ENCODE data around the gene GSTM2. TPM values are rescaled to one million over a fixed set of nuclear protein-coding genes. Genes with fewer than 3 reads are reported as not detected.

The GSTM2 gene
- total and polyA plus RNA-seq, 2 donors (not counting 1 experiment from before 2014, with no cell fraction given), result 42.9 to 94.4 TPM

DNA sequence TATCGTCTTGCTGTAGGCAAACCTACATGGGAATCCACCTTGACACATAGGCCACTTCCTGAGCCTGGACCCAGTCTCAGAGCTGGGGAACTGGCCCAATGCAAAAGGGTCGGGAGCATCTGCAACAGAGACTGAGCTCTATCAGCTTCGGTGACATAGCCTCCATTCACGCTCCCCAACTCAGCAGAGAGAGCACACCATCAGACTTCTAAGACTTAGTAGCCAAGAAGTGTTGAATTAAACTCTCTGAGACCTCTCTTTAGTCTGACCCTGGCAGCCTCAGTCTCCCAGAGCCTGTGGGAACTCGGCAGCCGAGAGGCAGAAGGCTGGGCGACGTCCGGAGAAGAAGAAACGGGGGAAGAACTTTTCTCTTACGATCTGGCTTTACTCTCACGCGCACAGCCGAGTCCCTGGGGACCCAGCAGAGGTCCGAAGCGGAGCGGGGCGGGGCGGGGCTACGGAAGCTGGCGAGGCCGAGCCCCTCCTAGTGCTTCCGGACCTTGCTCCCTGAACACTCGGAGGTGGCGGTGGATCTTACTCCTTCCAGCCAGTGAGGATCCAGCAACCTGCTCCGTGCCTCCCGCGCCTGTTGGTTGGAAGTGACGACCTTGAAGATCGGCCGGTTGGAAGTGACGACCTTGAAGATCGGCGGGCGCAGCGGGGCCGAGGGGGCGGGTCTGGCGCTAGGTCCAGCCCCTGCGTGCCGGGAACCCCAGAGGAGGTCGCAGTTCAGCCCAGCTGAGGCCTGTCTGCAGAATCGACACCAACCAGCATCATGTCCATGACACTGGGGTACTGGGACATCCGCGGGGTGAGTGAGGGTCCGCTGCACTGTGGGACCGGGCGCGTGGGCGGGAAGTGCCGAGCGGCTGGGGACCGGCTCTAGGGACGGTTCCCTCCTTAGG is 12.0 kb upstream of the GSTM2 start, which contains the start of gene GSTM4:
Gene GSTM4 (plus strand): TSS at position 485 of the 905 bp plus-strand sequence. CDS start 291 bp downstream, at position 776.
- intact Hi-C loops (cut with micrococcal nuclease), result loop anchor here (1.0 to 10.0 kb wide), 4 partner anchors 13 to 328 kb away; partner anchors contain the start of genes AHCYL1, ATXN7L2 and GNAI3
- H3K27ac Mint-ChIP-seq, result peak within 1 kb of the TSS; percentile 93
- Histone ChIP-seq H3K27ac (ENCODE audit: low read length in 2 of 2) (peak within 1 kb of the TSS; percentile 37 to 76), H3K4me2 (replicated peaks; ENCODE audit: low read depth, low read length, poor library complexity, severe bottlenecking) (peak within 1 kb of the TSS; percentile 93), H3K4me3 (ENCODE audit: control extremely low read depth in 1 of 5, extremely low read depth in 1 of 5, insufficient read depth in 1 of 5, low read depth in 2 of 5, low read length in 4 of 5) (peak within 1 kb of the TSS; percentile 45 to 97 (median 90)), H3K9me3 (ENCODE audit: control extremely low read depth in 1 of 3, control insufficient read depth in 2 of 3, insufficient read depth in 1 of 3, low read length in 2 of 3) (no peaks in the 10 kb centered on the region), H3K36me3 (replicated peaks in 1 of 2; ENCODE audit: control extremely low read depth in 1 of 2, control insufficient read depth in 1 of 2, extremely low read depth in 1 of 2, insufficient read depth in 2 of 2, low read length in 1 of 2) (peaks cover 0 to 9% of the 10 kb centered on the region in 2 experiments), H3K27me3 (replicated peaks in 1 of 4; ENCODE audit: control extremely low read depth in 1 of 4, control insufficient read depth in 3 of 4, insufficient read depth in 4 of 4, low read length in 3 of 4) (peaks cover 0 to 6% (median 0%) of the 10 kb centered on the region in 4 experiments), H3K79me2 (ENCODE audit: control insufficient read depth, insufficient read depth, low read length) (no peaks in the 10 kb centered on the region), H2AFZ (ENCODE audit: insufficient read depth, low read depth, low read length, poor library complexity, severe bottlenecking) (peak within 1 kb of the TSS; percentile 91), H3K9ac (ENCODE audit: low read length) (peak within 1 kb of the TSS; percentile 85), H3K4me1 (ENCODE audit: control insufficient read depth in 2 of 2, insufficient read depth in 2 of 2, low read length in 2 of 2) (peaks cover 11 to 17% of the 10 kb centered on the region in 2 donors), H4K20me1 (ENCODE audit: control insufficient read depth, insufficient read depth, low read length, poor library complexity, severe bottlenecking) (no peaks in the 10 kb centered on the region)
- H3K9me3 Mint-ChIP-seq (ENCODE audit: insufficient read depth), result no peaks in the 10 kb centered on the region
- TF ChIP-seq CTCF (IDR thresholded peaks at IDR 0.05) (no peak), EZH2 (IDR thresholded peaks at IDR 0.05; ENCODE audit: borderline replicate concordance, insufficient read depth, low read depth, low read length, poor library complexity, severe bottlenecking) (no peak)
- peaks cover 20% of the 10 kb centered on the region for H3K27me3 Mint-ChIP-seq
- ATAC-seq (ENCODE audit: low read depth), result peak; percentile 96
- CTCF ChIA-PET, result interaction anchor here (1.2 to 5.8 kb wide), 6 partner anchors 15 to 329 kb away, joined by 3 to 42 read pairs (median 10); partner anchors contain the start of genes AHCYL1 and GNAI3
- peaks cover 23% of the 10 kb centered on the region for H3K4me1 Mint-ChIP-seq
- 1% methylated on average over 50 of the region's 54 CpGs for WGBS (ENCODE audit: insufficient coverage)
- POLR2A ChIA-PET, result interaction anchor here (0.6 to 1.5 kb wide), 8 partner anchors 17 to 1455 kb away, joined by 3 to 4 read pairs (median 4); partner anchors contain the start of genes AMPD2, GNAT2 and GSTM1
- DNase-seq, result peak; percentile 90
- H3K4me3 Mint-ChIP-seq, result peak within 1 kb of the TSS; percentile 96
